C1 segment of cervical spinal cord (tissue), 14 donors: ENCODE results near the gene TRMU.

Source experiments
- DNase-seq, 14 donors: peaks; one replicate each; lab custom pipeline; 2025; lab: John Stamatoyannopoulos, UW

TRMU gene

DNA sequence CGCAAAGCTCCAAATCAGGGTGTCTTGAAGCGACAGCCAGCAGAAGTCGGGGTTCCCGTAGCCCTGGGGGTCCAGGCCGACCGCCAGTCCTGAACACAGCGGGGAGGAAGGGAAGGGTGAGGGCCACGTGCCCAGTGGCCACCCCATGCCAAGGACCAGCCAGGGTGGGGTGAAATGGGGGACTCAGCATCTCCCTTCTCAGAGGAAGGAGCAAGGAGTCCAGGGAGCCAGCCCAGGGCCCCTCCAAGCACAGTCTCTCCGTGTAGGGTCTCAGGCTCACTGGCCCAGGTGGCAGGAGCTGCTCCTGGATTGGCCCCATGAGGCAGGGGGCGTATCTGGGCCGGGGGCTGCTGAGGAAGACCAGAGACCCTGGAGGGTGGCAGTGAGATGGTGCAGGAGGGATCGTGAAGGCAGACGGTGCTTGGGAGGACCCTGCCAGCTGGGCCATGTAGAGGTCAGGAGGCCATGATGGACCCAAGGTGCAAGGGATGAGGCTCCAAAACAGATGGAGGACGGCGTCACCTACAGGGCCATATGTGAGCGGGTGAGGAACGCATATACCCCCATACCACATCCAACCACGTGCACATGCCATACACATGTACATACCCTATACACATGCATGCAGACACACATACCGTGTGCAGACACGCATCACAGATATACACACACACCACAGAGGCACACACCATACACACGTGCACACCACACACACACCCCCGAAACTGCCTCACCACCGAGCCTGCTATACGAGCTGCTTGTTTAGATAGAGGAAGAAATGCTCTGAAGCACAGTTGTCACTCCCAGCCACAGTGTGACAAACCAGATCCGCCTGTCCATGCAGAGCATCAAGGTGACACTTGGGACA is 34.4 kb downstream of the TRMU start:
- no peak for DNase-seq

DNA sequence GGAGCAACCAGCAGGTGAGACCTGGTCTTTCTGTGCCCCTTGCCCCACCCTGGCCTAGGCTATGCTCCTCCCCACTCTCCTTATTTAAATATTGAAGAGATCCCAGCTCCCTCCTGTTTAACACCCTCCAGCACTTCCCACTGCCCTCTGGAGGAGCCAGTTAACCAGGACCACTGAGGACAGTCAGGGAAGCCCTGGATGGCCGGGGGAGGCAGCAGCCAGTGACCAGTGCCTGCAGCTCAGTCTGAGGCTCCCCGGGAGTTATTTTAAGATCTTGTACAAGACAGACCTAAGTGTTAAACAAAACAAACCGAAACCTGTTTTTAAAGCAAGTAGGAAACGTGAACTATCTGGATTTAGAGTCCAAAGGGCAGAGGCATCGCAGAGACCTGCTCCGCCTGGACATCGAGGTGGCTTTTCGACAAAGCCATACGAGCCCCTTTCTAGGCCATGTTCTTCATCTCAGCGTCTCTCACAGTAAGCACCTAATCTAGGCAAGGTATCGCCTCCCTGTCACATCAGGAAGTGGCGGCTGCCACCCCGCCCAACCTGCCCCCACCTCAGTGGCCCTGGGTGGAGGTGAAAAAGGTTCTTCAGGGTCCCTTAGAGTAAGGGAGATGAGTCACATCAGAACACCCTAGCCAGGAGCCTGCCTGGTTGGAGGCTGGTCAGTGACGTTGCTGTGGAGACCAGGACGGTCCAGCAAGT is 35.2 kb downstream of the TRMU start:
- DNase-seq, result no peak

DNA sequence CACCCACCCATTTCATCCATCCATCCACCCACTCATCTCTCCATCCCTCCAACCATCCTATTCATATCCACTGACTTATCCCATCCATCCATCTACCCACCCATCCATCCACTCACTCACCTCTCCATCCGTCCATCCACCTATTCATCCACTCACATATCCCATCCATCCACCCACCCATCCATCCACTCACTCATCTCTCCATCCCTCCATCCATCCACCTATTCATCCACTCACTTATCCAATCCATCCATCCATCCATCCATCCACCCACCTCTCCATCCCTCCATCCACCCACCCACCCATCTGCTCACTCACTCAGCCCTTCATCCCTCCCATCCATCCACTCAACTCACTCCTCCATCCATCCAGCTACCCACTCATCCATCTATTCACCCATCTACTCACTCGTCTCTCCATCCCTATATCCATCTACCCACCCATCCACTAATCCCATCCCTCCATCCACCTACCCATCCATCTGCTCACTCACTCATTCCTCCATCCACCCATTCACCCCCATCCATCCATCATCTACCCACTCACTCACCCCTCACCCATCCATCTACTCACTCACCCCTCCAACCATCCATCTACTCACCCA is 36.2 kb downstream of the TRMU start:
- DNase-seq, result no peak

DNA sequence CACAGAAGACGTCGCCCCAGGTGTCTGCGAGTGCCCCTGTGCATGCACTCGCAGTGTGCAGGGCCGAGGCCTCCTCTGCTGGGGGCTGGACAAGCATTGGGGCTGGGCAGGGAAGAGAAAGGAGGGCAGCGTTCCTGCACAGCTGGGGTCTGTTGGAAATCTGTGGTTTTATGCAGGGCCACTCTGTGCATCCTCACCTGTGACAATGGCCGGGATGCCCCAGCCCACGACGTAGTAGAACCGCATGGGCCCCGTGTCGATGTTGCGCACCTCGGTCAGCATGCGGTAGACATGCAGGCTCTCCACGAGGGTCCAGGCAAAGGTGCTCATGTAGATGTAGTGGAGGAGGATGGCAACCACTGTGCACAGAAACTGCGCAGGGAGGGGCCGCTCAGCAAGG is 37.2 kb downstream of the TRMU start:
- no peak for DNase-seq

DNA sequence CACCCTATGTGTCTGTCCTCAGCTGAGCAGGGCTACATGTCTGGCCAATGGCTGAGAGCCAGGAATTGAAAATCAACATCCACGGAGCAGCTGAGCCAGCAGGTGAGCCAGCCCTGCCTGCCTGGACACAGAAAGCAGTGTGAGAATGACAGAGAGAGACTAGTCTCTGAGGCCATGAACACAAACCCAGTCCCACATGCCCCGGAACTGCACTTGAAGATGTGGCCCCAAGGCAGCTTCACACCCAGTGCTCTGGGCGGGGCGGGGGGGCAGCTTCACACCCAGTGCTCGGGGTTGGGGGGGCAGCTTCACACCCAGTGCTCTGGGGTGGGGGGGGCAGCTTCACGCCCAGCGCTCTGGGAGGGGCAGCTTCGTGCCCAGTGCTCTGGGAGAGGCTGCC is 37.6 kb downstream of the TRMU start:
- DNase-seq, result no peak

DNA sequence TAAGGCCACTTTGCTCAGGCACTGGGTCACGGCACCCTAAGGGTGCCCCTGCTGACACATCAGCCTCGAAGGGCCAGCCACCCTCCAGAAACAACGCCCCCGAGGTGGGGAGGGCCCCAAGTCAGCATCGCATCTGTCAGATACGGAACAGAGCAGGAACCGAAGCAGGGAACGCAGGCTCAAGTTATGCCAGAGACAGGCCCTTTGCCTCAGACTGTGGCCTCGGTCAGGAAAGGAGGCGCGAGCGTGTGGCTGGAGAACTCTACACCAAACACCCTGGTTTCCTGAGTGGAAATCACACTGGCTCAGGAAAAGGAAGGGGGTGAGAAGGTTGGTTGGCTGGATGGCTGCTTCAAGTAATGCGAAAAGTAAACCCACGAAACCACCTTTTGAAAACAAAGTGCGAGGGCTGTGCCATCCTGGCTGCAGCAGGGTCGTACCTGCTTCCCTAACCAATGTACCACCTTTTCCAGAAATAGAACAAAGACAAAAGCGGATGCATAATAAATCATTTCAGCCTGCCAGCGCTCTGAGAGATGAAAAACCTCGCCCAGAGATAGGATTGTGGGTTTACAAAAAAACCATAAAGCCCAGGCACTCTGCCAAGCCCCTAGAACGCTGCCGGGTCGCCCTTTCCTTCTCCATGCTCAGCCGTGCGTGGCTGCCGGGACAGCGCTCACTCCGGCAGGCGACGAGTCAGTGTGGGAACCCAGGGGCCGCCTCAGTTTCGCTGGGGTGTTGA is 38.6 kb downstream of the TRMU start:
- no peak for DNase-seq

DNA sequence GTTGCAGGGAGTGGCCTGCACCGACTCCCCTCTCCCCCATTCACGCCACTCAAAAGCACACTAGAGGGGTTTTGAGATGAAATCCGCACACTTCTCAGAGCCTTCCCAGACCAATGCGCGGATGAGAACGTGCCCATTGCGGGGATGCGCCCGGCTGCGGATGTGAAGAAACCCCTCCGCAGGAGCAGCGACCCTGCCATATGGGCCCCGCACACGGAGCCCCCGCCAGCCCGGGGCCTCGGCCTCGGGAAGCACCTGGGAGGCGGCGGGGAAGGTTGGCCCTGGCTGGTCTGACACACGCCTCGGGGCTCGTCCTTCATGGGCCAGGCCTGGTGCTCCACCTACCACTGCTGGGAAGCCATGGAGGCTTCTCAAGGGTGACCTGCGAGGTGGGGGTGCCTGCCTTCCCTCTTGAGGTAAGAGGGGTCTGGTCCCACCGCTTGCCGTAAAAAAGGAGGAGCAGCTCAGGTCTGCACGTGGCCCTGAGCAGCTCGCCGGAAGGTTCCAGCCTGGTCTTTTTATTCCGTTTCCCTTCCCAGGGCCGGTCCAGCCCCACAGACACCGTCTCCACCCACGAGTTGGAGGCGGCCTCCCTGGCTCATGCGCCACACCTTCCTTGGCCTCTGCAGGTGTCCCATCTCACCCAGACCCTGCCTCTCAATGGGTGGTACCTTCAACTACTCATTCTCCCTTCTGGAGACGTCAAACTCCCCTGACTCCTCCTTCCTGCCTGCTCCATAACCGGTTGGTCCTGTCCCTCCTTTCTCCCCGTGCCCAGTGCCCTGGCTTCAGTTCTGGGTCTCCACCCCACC is 39.4 kb downstream of the TRMU start:
- no peak for DNase-seq

DNA sequence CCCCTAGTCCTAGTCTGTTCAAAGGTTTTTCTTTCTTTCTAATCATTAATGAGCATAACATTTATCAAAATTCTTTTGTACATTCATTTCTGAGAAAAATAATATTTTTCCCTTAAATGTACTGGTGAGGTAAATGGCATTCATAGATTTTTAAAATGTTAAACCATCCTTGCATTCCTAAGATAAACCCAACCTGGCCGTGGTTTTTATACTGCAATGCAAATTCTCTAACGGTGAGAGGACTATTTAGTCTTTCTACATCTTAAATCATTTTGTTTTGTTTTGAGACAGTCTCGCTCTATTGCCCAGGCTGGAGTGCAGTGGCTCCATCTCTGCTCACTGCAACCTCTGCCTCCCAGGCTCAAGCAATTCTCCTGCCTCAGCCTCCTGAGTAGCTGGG is 40.6 kb downstream of the TRMU start:
- DNase-seq, result no peak

DNA sequence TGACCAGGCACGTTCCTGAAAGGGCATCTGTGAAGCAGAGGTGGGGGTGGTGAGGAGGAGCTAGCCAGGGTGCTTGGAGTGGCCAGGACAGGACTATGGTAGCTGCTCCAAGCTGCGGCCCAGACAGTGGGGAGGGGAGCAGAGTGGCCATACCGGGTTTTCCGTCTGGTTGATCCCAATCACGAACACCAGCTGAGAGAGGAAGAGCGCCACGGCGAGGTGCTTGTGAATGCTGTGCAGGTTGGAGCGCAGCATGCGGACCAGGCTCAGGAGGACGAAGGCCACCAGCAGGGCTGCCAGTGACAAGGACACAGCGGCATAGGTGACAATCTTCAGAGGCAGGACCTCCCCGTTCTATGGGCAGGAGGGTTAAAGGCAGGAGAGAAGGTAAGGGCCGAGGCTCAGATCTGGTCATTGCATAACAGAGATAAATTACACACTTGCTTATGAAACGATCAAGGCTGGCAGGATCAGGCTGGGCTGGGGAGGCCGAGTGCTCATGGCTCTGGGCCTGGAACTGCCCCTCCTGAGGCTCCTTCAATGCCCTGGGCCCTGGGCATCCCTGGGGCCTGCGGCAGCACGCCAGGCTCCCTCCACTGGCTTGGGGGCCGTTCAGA is 41.5 kb downstream of the TRMU start:
- no peak for DNase-seq

DNA sequence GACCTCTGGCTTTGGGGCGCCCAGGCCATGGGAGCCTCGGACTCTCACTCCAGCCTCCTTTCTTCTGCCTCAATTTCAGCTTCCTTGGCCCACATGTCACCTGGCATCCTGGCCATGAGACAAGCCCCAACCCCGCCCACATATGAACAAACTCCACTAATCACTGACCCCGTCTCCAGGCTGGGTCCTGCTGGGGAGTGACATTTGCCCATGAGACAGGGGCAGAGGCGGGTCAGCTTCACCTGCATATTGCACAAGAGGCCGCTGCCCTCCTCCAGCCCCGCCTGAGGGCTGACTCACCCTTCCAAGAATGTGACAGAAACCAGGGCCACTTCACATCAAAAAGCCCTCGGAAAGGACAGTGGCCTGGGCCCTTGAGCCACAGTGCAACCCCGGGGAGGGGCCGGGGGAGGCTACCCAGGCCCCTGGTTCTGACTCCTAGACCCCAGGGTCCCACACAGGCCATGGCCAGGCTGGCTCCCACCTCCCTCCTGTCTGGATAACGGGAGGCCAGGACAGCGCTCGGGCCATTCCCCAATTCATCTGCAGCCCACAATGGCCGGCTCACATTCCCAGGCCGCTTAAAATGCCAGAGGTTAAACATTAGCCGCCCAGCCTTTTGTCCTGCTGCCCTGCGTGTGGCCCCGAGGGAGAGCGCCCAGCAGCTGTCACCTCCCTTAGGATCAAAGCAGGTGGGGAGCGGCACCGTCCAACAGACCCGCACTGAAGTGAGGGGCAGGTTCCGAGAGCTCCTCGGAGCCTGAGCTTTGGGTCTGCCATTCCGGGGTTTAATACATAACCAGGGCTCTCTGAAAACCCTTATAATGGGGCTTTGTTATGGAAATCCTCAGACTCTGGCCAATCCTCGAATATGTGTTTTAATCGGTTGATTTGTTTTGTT is 42.3 kb downstream of the TRMU start:
- no peak for DNase-seq

DNA sequence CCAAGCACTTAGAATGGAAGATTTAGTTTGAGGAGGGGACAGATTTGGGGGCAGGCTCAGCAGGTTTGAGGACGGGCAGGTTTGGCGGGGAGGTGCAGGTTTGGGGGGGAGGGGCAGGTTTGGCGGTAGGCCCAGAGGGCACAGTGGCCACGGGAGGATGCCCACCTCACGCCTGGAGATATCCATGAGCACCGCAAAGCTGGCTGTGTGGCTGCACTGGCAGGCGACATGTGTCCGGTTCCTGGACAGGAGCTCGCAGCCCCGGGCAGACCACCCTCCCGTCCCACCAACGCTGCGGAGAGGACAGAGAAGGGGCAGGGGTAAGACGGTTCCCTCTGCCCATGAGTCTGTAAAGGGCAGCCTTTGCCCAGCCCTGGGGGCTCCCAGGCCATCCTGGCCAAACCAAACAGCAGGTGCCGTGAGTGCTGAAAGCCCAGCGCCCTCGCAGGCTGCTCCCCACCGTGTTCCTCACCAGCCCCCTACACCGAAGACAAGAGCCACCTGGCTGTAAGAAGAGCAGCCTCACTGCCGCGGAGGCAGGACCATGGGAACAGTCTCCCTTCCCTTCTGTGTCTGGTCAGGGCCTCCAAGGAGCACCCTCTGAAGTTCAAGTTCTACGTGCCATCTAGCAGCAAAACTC is 43.0 kb downstream of the TRMU start:
- DNase-seq, result no peak

DNA sequence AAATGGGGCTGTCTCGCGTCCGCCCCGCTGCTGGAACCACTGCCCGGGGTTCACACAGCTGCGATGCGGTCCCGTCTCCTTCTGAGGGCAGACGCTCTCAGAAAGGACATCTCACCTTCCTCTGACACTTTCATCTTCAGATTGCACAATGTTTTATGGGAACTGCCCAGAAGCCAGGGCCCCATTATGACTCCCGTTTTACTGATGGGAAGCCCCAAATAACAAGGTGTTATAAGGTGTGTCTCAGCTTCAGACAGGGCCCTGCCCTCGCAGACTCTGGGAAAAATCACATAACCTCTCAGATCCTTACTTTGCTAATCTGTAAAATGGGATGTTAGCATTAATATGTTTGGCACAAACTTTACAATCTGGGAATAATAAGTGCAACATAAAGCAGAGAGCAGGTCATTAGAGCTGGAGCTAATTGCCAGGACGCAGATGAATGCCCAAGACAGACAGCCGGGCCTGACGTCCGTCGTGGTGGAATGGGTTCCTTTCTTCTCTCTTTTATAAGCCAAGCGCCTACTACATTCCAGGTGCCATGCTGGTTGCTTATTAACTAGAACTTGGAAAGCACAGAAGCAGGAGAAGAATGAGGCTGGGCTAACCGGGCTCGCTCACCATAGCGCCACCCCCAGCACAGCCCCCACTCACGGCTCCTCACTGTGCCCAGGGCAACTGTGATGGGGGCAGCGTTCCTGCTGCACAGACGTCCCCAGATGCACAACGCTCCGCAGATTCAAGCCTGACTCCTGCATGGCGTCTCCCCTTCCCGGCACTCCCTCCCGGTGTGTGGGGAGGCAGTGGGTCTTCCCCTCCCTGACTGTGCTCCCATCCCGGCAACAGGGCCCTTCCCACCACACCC is 43.8 kb downstream of the TRMU start:
- no peak for DNase-seq

DNA sequence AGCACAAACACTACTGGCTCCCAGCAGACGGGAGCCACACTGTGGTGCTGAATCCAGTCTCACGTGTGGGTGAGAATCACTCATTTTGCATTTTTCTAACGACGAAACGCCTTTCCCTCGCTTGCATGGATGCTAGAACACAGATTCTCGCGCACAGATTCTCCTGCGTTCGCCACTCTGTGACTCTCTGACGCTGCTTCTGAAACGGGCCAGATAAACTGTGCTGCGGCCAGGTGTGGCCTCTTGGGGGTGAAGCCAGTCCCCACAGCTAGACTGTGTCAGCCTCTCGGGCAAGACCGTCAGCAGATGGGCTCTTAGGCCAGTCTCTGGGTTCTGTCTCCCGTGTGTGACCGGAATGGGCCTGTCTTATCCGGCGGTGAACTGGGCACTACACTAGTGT is 44.6 kb downstream of the TRMU start:
- DNase-seq, result no peak

DNA sequence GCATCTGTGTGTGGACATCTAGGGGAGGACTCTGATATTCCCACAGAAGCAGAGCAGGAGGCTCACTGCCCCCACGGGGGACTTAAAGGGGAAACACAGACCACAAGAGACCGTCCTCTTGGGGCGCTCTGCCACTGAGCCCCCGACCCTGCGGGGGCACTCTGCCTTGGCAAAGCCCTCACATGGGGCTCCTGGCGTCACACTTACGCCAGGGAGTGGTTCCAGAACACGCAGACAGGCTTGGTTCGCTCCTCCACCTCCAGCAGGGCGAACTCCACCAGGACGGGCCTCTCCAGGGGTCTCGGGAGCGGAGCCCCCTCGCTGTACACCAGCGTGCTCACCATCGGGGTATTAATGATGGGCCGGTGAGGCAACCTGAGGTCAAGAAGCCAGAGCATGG is 45.1 kb downstream of the TRMU start:
- no peak for DNase-seq

DNA sequence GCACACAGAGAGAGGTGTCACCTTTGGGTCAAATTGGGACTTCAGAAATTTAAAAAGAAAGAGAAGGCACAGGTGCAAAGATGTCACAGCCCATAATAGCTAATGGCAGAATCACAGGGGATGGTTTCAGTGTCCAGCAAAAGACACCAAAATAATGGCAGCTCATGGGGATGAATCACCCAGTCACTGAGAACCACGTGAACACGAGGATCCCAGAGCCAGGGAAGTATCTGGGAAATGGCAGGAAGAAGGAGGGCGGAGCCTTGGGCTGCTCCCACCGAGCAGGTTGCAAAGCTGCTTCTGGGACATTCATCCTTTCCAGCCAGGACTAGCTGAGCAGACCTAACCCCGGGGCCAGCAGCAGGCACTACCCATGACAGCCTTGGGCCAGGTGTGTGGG is 45.6 kb downstream of the TRMU start:
- no peak for DNase-seq

DNA sequence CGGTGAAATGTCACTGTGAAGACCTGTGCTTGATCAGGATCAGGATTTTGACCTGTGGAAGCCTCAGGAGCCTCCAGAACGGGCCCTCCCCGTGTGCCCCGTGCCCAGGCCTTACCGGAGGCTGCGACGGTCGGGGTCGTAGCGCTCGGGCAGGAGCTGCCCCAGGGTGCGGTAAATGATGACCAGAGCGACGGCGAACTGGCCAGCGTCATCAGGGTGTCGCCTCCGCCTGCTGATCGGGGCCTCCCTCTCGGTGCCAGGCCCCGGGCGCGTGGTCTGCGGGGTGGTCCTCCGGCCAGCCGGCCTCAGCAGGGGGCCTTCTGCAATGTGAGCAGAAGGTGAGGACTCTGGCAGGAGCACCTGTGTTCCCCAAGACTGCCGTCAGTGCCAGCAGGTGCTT is 46.2 kb downstream of the TRMU start:
- no peak for DNase-seq

DNA sequence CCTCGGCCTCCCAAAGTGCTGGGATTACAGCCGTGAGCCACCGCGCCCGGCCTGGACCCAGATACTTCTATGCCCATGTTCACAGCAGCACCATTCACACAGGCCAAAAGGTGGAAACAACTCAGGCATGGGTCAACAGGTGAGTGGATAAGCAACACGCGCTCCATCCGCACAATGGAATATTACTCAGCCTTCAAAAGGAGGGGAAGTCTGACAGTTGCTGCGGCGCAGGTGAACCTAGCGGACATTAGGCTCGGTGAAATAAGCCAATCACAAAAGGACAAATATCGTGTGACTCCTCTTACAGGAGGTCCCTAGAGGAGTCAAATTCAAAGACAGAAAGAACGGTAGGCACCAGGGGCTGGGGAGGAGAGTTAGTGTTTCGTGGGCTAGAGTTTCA is 47.0 kb downstream of the TRMU start:
- no peak for DNase-seq

DNA sequence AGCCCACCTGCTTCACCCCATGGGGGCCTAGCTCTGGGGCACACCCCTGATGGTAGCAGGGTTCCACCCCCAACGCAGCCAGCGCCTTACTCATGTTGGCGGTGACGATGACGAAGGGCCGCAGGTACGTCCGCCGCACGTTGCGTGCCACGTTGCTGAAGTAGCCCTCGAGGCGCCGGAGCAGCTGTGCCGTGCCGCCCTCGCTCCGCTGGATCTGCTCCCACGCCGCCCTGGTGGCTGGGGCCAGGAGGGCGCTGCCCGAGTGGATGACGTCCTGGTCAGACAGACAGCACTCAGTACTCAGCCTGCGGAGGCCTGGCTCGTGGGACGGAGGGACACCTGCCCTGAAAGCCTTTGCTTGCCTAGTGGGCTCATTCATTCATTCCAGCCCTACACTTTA is 50.8 kb downstream of the TRMU start:
- DNase-seq, result no peak
